ENCODE data around the gene NOX3.

NOX3 gene, protein sequence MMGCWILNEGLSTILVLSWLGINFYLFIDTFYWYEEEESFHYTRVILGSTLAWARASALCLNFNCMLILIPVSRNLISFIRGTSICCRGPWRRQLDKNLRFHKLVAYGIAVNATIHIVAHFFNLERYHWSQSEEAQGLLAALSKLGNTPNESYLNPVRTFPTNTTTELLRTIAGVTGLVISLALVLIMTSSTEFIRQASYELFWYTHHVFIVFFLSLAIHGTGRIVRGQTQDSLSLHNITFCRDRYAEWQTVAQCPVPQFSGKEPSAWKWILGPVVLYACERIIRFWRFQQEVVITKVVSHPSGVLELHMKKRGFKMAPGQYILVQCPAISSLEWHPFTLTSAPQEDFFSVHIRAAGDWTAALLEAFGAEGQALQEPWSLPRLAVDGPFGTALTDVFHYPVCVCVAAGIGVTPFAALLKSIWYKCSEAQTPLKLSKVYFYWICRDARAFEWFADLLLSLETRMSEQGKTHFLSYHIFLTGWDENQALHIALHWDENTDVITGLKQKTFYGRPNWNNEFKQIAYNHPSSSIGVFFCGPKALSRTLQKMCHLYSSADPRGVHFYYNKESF

DNA sequence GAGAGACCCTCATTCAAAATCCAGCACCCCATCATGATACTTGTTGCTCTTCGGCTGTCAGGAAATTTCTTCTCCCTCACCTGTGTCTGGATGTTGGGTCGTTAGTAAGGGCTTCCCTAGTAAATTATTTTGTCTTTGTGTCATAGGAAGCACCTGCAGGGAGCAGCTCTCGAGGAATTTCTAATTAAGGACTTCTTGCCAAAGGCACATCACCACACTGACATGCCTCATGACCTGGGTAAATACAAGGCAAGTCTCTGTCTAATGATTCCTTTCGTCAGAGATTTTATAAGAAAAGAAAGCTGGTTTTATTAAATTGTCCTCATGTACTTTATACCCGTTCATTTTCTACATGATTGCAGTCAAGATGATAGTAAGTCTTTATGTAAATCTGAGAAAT, at the start of gene NOX3:
TSS of gene NOX3 (minus strand) at position 74 of the 400 bp plus-strand sequence. CDS start at position 35, 39 bp downstream.
- TF ChIP-seq, protein P1, sequence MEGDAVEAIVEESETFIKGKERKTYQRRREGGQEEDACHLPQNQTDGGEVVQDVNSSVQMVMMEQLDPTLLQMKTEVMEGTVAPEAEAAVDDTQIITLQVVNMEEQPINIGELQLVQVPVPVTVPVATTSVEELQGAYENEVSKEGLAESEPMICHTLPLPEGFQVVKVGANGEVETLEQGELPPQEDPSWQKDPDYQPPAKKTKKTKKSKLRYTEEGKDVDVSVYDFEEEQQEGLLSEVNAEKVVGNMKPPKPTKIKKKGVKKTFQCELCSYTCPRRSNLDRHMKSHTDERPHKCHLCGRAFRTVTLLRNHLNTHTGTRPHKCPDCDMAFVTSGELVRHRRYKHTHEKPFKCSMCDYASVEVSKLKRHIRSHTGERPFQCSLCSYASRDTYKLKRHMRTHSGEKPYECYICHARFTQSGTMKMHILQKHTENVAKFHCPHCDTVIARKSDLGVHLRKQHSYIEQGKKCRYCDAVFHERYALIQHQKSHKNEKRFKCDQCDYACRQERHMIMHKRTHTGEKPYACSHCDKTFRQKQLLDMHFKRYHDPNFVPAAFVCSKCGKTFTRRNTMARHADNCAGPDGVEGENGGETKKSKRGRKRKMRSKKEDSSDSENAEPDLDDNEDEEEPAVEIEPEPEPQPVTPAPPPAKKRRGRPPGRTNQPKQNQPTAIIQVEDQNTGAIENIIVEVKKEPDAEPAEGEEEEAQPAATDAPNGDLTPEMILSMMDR (IDR thresholded peaks at IDR 0.05), result no peak

DNA sequence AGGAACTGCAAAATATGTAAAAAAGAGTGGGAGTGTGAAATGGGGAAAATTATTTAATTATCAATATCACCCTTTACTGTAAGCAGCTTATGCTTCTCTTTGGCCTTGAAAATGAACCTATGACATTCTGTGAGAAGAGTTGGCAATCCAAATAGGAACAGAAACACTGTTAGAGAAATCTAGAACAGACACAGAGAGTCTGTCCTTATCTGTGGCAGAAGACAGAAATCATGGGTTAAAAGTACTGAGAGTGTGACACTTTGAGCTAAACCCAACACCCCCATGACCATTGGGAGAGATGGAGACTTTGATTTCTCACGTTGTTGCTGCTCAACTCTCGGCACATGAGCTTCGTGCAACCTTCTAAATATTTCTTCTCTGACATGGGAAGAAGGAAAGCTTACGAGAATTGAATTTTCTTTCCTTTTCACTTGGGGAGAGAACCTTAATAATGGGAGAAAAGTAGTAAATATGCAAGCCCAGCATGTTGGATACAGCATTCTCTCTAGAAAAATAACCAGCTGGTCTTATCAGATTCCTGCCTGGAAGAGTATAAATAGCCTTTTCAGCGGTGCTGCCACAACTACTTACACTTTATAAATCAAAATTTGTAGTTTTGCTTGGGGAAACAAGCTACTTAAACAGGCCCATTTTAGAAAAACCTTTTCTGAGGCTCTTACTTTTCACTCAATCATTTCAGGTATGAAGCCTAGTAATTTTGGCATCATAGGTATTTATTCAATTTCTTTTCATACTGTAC, 49.4 kb upstream of the NOX3 start:
- TF ChIP-seq, protein P1 (IDR thresholded peaks at IDR 0.05), result no peak

DNA sequence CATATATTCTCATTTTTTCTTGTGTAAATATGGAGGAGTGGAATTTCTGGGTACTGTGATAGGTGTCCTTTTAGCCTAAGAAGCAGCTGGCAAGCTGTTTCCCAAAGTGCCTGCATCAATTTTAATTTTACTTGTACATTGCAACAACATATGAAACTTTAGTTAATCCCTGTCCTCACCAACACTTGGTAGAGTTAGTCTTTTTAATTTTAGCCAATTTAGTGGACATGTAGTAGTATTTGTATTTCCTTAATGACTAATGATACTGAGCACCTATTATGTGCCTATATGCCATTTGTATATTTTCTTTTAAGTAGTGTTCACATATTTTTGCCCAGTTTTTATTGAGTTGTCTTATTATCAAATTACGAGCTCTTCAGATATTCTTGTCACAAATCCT, 46.8 kb upstream of the NOX3 start:
- TF ChIP-seq, protein P1 (IDR thresholded peaks at IDR 0.05), result no peak

DNA sequence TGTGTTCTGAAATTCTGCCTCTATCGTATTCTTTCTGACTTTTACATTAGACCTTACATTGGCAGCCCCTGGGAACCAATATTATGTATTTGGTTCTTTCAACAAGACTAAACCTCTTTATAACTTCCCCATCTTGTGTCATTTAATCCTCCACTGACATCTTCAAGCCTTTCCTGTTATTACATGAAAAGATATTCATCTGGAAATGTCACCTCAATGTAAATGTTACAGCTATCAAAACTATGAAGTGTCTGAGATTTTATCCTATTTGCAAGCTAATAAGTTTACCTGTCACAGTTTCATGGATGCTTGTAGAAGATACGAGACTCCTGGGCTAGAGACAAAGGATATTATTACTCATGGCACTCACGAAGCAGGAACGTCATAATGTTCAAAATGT, 43.9 kb upstream of the NOX3 start:
- TF ChIP-seq, protein P1 (IDR thresholded peaks at IDR 0.05), result no peak

DNA sequence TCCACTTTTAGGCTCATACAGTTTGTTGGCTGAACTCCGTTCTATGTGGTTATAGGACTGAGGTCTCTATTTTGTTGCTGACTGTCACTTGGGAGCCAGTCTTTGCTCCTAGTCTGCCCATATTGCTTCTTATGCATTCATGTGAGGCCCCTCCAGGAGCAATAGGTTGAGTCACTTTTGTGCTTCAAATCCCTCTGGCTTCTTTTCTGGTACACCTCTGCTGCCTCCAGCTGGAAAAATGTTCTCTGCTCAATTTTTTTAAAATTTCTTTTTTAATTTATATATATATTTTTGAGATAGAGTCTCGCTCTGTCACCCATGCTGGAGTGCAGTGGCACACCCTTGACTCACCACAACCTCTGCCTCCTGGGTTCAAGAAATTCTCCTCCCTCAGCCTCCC, 42.7 kb upstream of the NOX3 start:
- TF ChIP-seq, protein P1 (IDR thresholded peaks at IDR 0.05), result no peak

DNA sequence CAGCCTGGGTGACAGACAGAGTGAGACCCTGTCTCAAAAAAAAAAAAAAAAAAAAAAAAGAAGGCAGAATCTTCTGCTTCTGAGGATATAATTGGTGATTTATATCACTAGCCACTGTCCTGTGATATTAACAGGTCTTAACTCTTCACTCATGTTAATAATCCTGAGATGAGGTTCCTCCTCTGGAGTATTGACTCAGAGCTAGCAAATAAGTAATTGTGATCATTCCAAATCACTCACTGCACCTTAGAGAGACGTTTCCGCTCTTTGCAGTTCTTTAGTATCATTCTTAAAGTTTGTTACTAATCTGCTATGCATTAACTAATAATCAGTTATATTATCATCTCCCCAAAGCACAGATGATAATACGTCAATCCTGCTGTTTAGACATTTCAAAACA, 41.6 kb upstream of the NOX3 start:
- TF ChIP-seq, protein P1 (IDR thresholded peaks at IDR 0.05), result no peak

DNA sequence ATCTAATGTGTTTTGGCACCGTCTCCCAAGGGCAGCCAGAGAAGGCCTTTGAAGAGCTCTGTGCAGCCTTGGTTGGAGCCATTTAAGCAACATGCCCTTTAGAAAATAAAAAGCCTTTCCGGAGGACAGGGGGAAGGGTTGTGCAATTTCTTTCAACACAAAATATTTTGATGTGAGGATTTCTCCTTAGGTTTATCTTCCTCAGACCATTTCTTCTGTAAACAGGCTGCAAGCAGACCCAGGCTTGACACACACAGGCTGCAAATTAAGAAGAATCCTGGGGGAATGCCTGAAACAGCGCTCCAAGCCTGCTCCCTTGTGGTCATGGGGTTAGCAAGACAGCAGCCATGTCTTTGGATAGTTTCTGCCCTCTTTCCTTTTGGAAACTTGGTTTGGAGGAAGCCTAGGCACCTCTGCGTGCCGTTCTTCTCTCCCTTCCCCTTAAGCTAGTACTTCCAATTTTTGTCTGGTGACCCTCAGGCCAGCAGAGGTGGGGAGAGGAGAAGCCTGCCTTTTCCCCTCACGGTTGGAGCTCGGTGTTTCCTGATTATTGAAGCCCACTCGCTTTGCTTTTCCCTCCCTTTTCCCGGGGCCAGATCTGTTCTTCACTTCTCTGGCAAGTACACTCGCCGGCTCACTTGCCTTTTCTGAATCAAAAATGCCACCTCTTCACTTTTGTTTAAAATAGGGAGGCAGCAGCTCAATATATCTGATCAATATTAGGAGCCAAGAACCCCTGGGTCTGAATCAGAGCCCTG, 39.6 kb upstream of the NOX3 start:
- TF ChIP-seq, protein P1 (IDR thresholded peaks at IDR 0.05), result peak; percentile 18; the same call in 1 of the 2 replicates

Measured in LNCAP (cell line).